MM.1S (cell line): ENCODE data around the gene NRN1.

ENCODE experiments used
- DNase-seq: peaks from one replicate; pipeline ENCODE4 v3.0.0-alpha.2; 2015
- H2AFZ ChIP-seq: fragments of 300-600 bp; sonication (generic); 2 replicates; pipeline ENCODE4 v1.6.0; 2016; ENCODE audit warnings: antibody characterized with exemption, low read length
- H3F3A ChIP-seq: fragments of 300-600 bp; sonication (generic); 2 replicates; pipeline ENCODE4 v1.6.1; 2016; ENCODE audit warnings: mild to moderate bottlenecking, antibody characterized with exemption, low read length, moderate library complexity, mixed read lengths; ENCODE audit not compliant: insufficient read depth
- H3K27ac ChIP-seq: fragments of 300-600 bp; sonication (generic); 2 replicates; pipeline ENCODE4 v1.5.1; 2016; ENCODE audit warnings: mild to moderate bottlenecking, low read length
- H3K27me3 ChIP-seq: fragments of 300-600 bp; sonication (generic); replicated peaks from 2 replicates; pipeline ENCODE4 v1.6.0; 2016; ENCODE audit warnings: low read length; ENCODE audit not compliant: insufficient read depth
- H3K36me3 ChIP-seq: fragments of 300-600 bp; sonication (generic); replicated peaks from 2 replicates; pipeline ENCODE4 v1.6.1; 2016; ENCODE audit warnings: mild to moderate bottlenecking, low read length, mixed read lengths; ENCODE audit not compliant: insufficient read depth
- H3K4me1 ChIP-seq: fragments of 300-600 bp; sonication (generic); 2 replicates; pipeline ENCODE4 v1.6.1; 2016; ENCODE audit warnings: low read length, mixed read lengths
- H3K4me2 ChIP-seq: fragments of 300-600 bp; sonication (generic); 2 replicates; pipeline ENCODE4 v1.6.0; 2016; ENCODE audit warnings: low read depth, low read length
- H3K4me3 ChIP-seq: fragments of 300-600 bp; sonication (generic); 2 replicates; pipeline ENCODE4 v1.5.1; 2016; ENCODE audit warnings: low read length, mixed read lengths
- H3K79me2 ChIP-seq: fragments of 300-600 bp; sonication (generic); 2 replicates; pipeline ENCODE4 v1.6.1; 2016; ENCODE audit warnings: mixed run types, low read length, mixed read lengths
- H3K9ac ChIP-seq: fragments of 300-600 bp; sonication (generic); 2 replicates; pipeline ENCODE4 v1.6.1; 2016; ENCODE audit warnings: low read length, mixed read lengths
- H3K9me2 ChIP-seq: fragments of 300-600 bp; sonication (generic); replicated peaks from 2 replicates; pipeline ENCODE4 v1.6.1; 2016; ENCODE audit warnings: mild to moderate bottlenecking, low read length, mixed read lengths; ENCODE audit not compliant: insufficient read depth
- H3K9me3 ChIP-seq: fragments of 300-600 bp; sonication (generic); replicated peaks from 2 replicates; pipeline ENCODE4 v1.6.1; 2016; ENCODE audit warnings: mild to moderate bottlenecking, low read length, mixed read lengths; ENCODE audit not compliant: insufficient read depth
- H4K20me1 ChIP-seq: fragments of 300-600 bp; sonication (generic); 2 replicates; pipeline ENCODE4 v1.6.1; 2016; ENCODE audit warnings: mild to moderate bottlenecking, low read length, moderate library complexity, mixed read lengths; ENCODE audit not compliant: insufficient read depth
- CTCF ChIP-seq: fragments of 300-600 bp; sonication (generic); IDR thresholded peaks from 2 replicates; pipeline ENCODE4 v1.5.1; 2016; ENCODE audit warnings: antibody characterized with exemption, low read length, mixed read lengths
- EZH2 ChIP-seq: fragments of 300-600 bp; sonication (generic); optimal IDR thresholded peaks from 2 replicates; pipeline ENCODE3; 2017; ENCODE audit warnings: low read depth, mild to moderate bottlenecking, antibody characterized with exemption, low read length, mixed read lengths
- EZH2phosphoT487 ChIP-seq: fragments of 300-600 bp; sonication (generic); IDR thresholded peaks from 2 replicates; pipeline ENCODE4 v1.6.1; 2018; ENCODE audit warnings: antibody characterized with exemption, low read length

The NRN1 gene

GRCh38 chr6:5961836-5962235 lies 44.9 kb downstream of the NRN1 start:
- Histone ChIP-seq H3K4me2 (no peak overlapping the region), H4K20me1 (no peaks in the 10 kb centered on the region), H3F3A (no peaks in the 10 kb centered on the region), H3K4me1 (no peaks in the 10 kb centered on the region), H3K9me3 (no peaks in the 10 kb centered on the region), H2AFZ (no peak overlapping the region), H3K9ac (no peak overlapping the region), H3K36me3 (no peaks in the 10 kb centered on the region), H3K27me3 (no peaks in the 10 kb centered on the region), H3K27ac (no peak overlapping the region), H3K79me2 (no peaks in the 10 kb centered on the region), H3K4me3 (no peak overlapping the region), H3K9me2 (no peaks in the 10 kb centered on the region)
- no peak for DNase-seq
- no peak for TF ChIP-seq CTCF

GRCh38 chr6:5960456-5960855 lies 46.3 kb downstream of the NRN1 start:
- Histone ChIP-seq H3K9ac (no peak overlapping the region), H3K9me2 (no peaks in the 10 kb centered on the region), H3K9me3 (no peaks in the 10 kb centered on the region), H3K27ac (no peak overlapping the region), H3K36me3 (no peaks in the 10 kb centered on the region), H3F3A (no peaks in the 10 kb centered on the region), H3K4me3 (no peak overlapping the region), H2AFZ (no peak overlapping the region), H3K79me2 (no peaks in the 10 kb centered on the region), H3K4me2 (no peak overlapping the region), H3K4me1 (no peaks in the 10 kb centered on the region), H3K27me3 (no peaks in the 10 kb centered on the region), H4K20me1 (no peaks in the 10 kb centered on the region)
- TF ChIP-seq EZH2 (no peak), EZH2phosphoT487 (no peak), CTCF (no peak)
- DNase-seq: no peak

GRCh38 chr6:5958921-5959320 lies 47.8 kb downstream of the NRN1 start:
- Histone ChIP-seq H3K4me1 (no peaks in the 10 kb centered on the region), H3K79me2 (no peaks in the 10 kb centered on the region), H3K9ac (no peak overlapping the region), H3K27ac (no peak overlapping the region), H3F3A (no peaks in the 10 kb centered on the region), H3K27me3 (no peaks in the 10 kb centered on the region), H3K4me3 (no peak overlapping the region), H3K36me3 (no peaks in the 10 kb centered on the region), H3K4me2 (no peak overlapping the region), H2AFZ (no peak overlapping the region), H3K9me2 (no peaks in the 10 kb centered on the region), H4K20me1 (no peaks in the 10 kb centered on the region), H3K9me3 (no peaks in the 10 kb centered on the region)
- DNase-seq: no peak
- TF ChIP-seq EZH2phosphoT487 (no peak), EZH2 (no peak), CTCF (no peak)

- H2AFZ ChIP-seq: no peak overlapping the region
- no peaks in the 10 kb centered on the region for H3K9me2 ChIP-seq
- no peaks in the 10 kb centered on the region for H3K4me1 ChIP-seq
- no peaks in the 10 kb centered on the region for H4K20me1 ChIP-seq
- H3K27ac ChIP-seq: no peak overlapping the region
- no peaks in the 10 kb centered on the region for H3K27me3 ChIP-seq
- no peaks in the 10 kb centered on the region for H3F3A ChIP-seq
- H3K9me3 ChIP-seq: no peaks in the 10 kb centered on the region
- H3K36me3 ChIP-seq: no peaks in the 10 kb centered on the region
- no peak overlapping the region for H3K4me3 ChIP-seq
- DNase-seq: no peak
- no peak overlapping the region for H3K4me2 ChIP-seq
- H3K79me2 ChIP-seq: no peaks in the 10 kb centered on the region
- no peak overlapping the region for H3K9ac ChIP-seq
- TF ChIP-seq EZH2phosphoT487 (no peak), CTCF (no peak), EZH2 (no peak)
Observed at GRCh38 chr6:5956939-5957338, 49.8 kb downstream of the NRN1 start.
